ENCODE measurements around the gene GABRB2. TPM values are rescaled to one million over a fixed set of nuclear protein-coding genes. Genes with fewer than 3 reads are reported as not detected.
"Not testable (repeated sequence)": the region's sequence is repeated elsewhere in the genome, so short reads cannot be mapped to it uniquely, and the experiment has no call there.

Gene GABRB2
- total RNA-seq, 1 donor, result under 0.01 TPM

- TF ChIP-seq CTCF (IDR thresholded peaks at IDR 0.05; ENCODE audit: insufficient read depth, low read depth, low read length), result no peak
- H3K4me3 ChIP-seq (ENCODE audit: low read depth, low read length), result no peak overlapping the region
- no peak for DNase-seq (ENCODE audit: low read depth)
Measured at GRCh38 chr5:161306351-161306995, 240.1 kb downstream of the GABRB2 start.

GRCh38 chr5:161305601-161306000, 240.9 kb downstream of the GABRB2 start:
- DNase-seq (ENCODE audit: low read depth), result no peak
- TF ChIP-seq CTCF (IDR thresholded peaks at IDR 0.05; ENCODE audit: insufficient read depth, low read depth, low read length), result no peak
- no peak overlapping the region for H3K4me3 ChIP-seq (ENCODE audit: low read depth, low read length)

- H3K4me3 ChIP-seq (ENCODE audit: low read depth, low read length), result no peak overlapping the region
- DNase-seq (ENCODE audit: low read depth), result no peak
- TF ChIP-seq CTCF (IDR thresholded peaks at IDR 0.05; ENCODE audit: insufficient read depth, low read depth, low read length), result no peak
Measured at GRCh38 chr5:161302559-161302958, 244.0 kb downstream of the GABRB2 start.

- DNase-seq (ENCODE audit: low read depth), result no peak
- H3K4me3 ChIP-seq (ENCODE audit: low read depth, low read length), result no peak overlapping the region
- no peak for TF ChIP-seq CTCF (IDR thresholded peaks at IDR 0.05; ENCODE audit: insufficient read depth, low read depth, low read length)
Measured at GRCh38 chr5:161301586-161301985, 244.9 kb downstream of the GABRB2 start.

GRCh38 chr5:161299053-161299452, 247.5 kb downstream of the GABRB2 start:
- no peak overlapping the region for H3K4me3 ChIP-seq (ENCODE audit: low read depth, low read length)
- no peak for TF ChIP-seq CTCF (IDR thresholded peaks at IDR 0.05; ENCODE audit: insufficient read depth, low read depth, low read length)

GRCh38 chr5:161297388-161297787, 249.1 kb downstream of the GABRB2 start:
- H3K4me3 ChIP-seq (ENCODE audit: low read depth, low read length); DNase-seq (ENCODE audit: low read depth): not testable (repeated sequence)

More at GRCh38 chr5:161299053-161299452, 247.5 kb downstream of the GABRB2 start:
- DNase-seq (ENCODE audit: low read depth), result no peak

GRCh38 chr5:161295721-161296250, 250.7 kb downstream of the GABRB2 start:
- no peak overlapping the region for H3K4me3 ChIP-seq (ENCODE audit: low read depth, low read length)
- no peak for DNase-seq (ENCODE audit: low read depth)
- no peak for TF ChIP-seq CTCF (IDR thresholded peaks at IDR 0.05; ENCODE audit: insufficient read depth, low read depth, low read length)
